Liver (tissue), 3 donors: ENCODE measurements around the gene STRIP2.

ENCODE experiments used
- CTCF ChIP-seq: fragments of 150-350 bp; IDR thresholded peaks from 2 replicates; pipeline ENCODE4 v1.5.1; 2017; ENCODE audit warnings: improper control_type of control experiment, low read depth, low read length; ENCODE audit not compliant: missing input control
- MAX ChIP-seq: IDR thresholded peaks from 2 replicates; pipeline ENCODE4 v1.6.1; 2016; ENCODE audit warnings: antibody characterized with exemption
- TAF1 ChIP-seq: conservative IDR thresholded peaks from 2 replicates; pipeline ENCODE4 v1.6.1; 2016; ENCODE audit warnings: antibody characterized with exemption, mild to moderate bottlenecking
- donor health status: healthy.
- donor health status: healthy.

GRCh38 chr7:129501760-129502707 lies 67.8 kb downstream of the STRIP2 start, which contains the start of gene SMKR1:
- TF ChIP-seq CTCF (no peak), TAF1 (no peak), MAX (no peak)
